NCI-H2107 (cell line): ENCODE measurements around the gene G6PC1.
"Not testable (repeated sequence)": the region's sequence is repeated elsewhere in the genome, so short reads cannot be mapped to it uniquely, and the experiment has no call there.

Source experiments
- DNase-seq: peaks from one replicate; lab custom pipeline; 2025; lab: John Stamatoyannopoulos, UW

The G6PC1 gene

DNA sequence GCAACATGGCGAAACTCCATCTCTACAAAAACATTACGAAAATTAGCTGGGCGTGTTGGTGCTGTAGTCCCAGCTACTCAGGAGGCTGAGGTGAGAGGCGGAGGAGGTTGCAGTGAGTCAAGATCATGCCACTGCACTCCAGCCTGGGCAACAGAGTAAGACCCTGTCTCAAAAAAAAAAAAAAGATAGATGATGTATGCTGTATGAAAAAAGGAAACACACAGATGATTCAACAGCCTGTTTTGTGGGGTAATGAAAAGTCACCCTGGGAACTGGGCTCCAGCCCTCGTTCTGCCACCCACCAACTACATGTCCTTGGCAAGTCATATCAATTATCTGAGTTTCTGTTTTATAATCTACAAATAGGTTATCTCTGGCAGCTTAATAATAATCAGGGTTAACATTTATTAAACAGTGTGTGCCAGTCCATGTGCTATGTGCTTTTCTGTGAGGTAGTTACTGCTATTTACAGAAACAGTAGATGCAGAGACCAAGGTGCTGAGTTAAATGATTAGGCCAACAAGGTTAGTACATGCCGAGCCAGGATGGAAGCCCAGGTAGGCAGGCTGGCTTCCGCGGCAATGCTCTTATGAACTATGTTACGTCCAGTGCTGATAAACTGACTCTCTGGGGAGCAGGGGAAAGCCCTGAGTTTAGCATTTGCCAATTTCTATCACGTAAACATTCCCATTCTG, 1.1 kb downstream of the G6PC1 start:
- DNase-seq, result no peak

DNA sequence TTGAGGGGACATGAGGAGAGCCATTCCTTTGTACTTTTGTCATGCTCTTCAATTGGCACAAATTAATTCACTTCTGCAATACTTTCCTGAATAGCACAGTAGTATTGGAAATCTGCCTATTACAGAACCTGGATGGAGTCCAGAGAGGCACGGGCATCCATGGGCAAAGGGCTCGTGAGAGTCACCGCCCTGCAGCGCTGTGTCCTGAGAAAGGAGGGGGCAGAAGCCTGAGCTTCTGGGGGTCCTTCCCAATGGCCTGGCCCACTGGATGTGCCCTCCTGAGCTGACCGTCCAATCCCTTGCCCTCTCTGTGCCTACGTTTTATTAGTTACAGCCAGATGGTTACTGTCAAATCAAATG, 3.5 kb downstream of the G6PC1 start:
- DNase-seq, result no peak

DNA sequence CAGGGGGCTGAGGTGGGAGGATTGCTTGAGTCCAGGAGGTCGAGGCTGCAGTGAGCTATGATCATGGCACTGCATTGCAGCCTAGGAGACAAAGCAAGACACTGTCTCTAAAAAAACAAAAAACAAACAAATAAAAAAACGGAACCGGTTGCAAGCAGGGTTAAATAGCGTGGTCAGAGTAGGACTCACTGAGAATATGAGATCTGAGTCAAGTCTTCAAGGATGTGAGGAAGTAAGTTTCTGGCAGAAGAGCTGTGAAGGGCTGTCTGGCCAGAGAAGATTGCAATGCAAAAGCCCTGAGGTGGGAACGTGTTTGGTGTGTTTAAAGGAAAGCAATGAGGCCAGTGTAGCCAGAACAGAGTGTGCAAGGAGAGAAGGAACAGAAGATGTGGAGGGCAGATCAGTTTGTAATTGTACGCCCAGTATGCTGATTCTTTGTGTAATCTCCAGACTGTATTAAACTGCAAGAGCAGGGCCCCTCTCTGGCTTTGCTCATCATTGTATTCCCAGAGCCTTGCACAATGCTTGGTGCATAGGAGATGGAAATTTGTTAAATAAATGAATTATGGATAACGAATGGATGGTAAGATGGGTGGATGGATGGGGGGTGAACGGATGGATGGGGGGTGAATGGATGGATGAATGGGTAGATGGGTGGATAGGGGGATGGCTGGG, 6.3 kb downstream of the G6PC1 start:
- no peak for DNase-seq

DNA sequence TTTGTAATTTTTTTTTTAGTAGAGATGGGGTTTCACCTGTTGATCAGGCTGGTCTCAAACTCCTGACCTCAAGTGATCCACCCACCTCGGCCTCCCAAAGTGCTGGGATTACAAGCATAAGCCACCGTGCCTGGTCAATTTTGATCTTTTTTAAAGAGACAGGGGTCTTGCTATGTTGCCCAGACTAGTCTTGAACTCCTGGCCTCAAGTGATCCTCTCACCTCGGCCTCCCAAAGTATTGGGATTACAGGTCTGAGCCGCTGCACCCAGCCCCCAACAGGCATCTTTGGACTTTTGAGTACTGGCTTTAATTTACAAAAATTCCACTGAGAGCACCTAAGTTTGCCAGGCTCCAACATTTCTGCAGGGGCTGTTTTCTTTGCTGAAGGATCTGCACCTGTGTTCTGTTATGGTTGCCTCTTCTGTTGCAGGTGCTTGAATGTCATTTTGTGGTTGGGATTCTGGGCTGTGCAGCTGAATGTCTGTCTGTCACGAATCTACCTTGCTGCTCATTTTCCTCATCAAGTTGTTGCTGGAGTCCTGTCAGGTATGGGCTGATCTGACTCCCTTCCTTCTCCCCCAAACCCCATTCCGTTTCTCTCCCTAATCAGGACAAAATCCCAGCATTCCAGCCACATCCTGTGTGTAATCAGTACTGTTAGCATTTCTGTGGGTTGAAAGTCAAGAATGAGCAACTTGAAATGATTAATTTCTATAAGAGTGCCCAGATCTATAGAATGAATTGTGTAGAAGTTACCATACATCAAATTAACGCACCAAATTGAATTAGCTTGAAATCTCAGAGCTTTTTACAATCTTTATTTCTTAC, 8.5 kb downstream of the G6PC1 start:
- no peak for DNase-seq

DNA sequence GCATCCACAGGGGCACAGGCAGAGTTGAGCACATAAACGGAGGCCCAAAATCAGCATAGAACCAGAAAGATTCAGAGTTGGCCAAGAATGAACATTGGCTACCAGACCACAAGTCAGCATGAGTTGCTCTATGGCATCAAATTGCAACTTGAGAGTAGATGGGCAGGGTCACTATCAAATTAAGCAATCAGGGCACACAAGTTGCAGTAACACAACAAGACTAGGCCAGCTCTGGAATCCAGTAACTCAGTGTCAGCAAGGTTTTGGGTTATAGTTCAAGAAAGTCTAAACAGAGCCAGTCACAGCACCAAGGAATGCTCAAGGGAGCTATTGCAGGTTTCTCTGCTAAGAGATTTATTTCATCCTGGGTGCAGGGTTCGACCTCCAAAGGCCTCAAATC, 12.9 kb downstream of the G6PC1 start:
- DNase-seq, result no peak

DNA sequence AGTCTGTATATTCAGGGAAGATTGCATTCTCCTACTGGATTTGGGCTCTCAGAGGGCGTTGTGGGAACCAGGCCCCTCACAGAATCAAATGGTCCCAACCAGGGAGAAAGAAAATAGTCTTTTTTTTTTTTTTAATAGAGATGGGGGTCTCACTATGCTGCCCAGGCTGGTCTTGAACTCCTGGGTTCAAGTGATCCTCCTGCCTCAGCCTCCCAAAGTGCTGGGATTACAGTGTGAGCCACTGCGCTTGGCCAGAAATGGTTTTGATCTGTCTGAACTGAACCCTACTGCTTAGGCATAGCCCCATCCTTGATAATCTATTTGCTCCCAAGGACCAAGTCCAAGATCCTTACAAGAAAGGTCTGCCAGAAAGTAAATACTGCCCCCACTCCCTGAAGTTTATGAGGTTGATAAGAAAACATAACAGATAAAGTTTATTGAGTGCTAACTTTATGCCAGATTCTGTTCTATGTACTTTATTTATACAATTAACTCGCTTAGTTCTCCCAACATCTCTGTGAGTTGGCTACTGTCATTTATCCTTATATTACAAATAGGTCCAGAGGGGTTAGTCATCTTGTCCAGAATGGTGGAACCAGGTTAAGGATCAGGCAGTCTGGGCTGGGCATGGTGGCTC, 13.5 kb downstream of the G6PC1 start:
- no peak for DNase-seq

DNA sequence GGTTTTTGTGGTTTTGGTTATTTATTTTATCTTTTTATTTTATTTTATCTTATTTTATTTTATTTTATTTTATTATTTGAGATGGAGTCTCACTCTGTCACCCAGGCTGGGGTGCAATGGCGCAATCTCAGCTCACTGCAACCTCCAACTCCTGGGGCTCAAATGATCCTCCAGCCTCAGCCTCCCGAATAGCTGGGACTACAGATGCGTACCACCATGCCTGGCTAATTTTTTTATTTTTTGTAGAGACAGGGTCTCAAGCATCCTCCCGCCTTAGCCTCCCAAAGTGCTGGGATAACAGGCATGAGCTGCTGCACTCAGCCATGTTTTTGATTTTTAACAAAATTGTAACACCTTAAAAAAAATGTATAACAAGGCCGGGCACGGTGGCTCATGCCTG, 14.7 kb downstream of the G6PC1 start:
- not testable (repeated sequence) for DNase-seq

DNA sequence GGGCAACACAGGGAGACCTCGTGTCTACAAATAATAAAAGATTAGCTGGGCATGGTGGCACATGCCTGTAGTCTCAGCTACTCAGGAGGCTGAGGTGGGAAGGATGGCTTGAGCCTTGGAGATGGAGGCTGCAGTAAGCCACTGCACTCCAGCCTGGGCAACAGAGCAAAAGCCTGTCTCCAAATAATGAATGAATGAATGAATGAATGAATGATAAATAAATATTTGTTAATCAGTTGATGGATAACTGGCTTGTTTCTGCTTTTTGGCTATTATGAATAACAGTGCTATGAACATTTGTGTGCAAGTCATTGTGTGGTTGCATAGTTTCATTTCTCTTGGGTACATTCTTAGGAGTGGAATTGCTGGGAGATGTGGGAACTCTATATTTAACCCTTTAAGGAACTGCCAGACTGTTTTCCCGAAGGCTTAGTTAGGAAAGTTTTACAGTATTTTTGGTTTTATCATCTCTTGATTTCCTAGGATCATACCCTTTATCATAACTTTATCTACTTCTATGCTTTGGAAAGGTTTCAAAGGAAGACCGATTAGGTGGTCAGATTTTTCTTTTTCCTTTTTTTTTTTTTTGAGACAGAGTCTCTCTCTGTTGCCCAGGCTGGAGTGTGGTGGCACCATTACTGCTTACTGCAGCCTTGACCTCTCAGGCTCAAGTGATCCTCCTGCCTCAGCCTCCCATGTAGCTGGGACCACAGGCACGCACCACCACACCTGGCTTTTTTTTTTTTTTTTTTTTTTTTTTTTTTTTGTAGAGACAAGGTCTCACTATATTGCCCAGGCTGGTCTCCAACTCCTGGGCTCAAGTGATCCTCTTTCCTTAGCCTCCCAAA, 16.0 kb downstream of the G6PC1 start:
- DNase-seq, result not testable (repeated sequence)

DNA sequence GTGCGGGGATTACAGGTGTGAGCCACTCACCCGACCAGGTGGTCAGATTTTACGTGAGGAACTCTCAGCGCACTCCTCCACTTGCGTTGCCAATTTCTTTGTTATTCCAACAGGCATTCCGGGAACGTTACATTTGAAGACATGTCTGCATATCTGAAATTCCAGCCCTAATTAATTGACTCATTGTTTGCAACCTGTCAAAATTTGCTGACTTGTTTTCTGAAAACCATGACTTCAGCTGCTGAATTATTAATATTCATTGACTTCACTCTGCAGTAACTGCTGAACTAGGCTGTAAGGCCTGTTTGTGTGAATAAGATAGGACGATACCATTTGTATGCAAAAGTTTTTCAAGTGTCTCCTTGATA, 16.6 kb downstream of the G6PC1 start:
- no peak for DNase-seq

DNA sequence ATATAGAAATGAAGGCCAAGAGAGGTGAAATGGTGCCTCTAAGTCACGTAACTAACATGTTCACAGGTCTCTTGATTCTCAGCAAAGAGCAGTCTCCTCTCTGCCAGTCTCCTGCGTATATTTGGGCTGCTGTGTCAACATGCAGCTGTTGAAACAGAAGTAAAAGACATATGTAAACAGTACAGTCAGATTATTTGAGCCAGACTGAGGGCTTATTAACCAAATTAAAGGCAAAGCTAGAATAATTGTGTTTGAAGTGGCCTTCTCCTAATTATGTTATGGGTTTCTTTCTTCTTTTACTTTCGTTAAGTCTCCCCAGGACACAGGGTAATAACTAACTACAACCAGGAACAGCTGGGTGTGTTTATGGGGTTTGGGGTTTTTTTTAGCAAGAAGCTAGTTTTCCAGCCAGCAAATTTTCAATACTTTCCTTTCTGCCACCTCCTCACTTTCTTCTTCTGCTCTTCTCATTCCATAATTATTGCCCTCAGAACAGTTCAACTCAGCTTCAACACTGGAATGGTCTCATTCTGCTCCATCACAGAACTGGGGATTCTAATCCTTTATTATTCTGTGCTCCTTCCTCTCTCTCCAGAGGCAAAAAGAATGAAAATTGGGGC, 18.4 kb downstream of the G6PC1 start:
- DNase-seq, result no peak

DNA sequence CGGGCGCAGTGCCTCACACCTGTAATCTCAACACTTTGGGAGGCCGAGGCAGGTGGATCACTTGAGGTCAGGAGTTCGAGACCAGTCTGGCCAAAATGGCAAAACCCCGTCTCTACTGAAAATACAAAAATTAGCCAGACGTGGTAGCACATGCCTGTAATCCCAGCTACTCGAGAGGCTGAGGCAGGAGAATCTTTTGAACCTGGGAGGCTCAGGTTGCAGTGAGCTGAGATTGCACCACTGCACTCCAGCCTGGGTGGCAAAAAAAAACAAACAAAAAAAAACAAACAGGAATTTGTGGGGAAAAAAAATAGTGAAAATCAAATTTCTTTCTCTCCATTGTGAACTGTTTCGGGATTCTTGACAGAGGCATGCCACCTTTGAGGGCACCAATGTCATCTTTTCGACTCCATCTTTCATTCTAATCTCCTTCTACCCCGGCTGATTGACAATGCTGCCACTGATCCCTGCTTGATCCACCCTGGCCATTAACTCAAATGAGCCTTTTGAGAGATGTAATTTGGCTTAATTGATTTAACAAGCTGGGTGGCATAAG, 19.0 kb downstream of the G6PC1 start:
- DNase-seq, result not testable (repeated sequence)

DNA sequence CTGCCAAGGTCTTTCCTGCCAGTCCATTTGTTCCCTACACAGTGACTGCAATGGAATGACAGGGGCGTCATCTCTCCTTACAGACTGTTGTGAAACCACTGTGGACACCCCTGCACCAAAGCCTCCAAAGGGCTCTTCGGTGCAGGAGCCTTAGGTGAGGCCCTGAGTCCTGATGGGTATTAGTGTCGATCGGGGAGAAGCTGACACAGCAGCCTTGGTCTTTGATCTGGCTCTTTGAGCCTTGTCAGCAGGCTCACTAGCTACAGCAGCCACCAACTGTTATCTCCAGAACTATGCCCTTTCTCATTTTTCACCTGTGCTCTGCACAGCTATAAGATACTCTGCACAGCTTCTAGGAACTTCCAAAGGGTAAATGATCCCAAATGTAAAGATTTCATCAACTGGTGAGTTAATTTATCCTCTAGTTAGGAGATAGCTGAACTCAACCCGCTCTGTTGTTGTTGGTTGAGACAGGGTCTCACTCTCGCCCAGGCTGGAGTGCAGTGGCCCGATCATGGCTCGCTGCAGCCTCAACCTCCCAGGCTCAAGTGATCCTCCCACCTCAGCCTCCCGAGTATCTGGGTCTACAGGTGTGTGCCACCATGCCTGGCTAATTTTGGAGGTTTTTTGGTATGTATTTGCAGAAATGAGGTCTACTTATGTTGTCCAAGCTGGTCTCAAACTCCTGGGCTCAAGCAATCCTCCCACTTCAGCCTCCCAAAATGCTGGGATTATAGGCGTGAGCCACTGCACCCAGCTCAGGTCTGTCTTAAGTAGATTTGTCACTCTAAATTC, 19.7 kb downstream of the G6PC1 start:
- DNase-seq, result no peak

DNA sequence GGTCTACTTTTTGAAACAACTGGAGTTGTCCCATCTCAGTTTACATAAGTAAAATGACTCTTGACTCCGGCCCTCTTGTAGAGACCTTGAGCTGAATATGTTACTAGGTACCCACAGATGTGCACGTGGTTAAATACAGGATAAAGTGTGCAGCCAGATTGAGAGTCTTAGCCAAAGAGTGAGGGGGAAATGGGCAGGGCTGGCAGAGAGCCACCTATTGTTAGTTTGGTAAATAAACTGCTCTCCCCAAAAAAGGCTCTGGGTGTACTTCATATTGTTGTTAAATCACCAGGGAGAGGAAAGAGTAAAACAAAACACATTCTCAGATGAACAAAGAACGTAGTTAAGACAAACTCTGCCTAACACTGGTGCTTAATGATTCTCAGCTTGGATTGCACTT, 20.3 kb downstream of the G6PC1 start:
- no peak for DNase-seq

DNA sequence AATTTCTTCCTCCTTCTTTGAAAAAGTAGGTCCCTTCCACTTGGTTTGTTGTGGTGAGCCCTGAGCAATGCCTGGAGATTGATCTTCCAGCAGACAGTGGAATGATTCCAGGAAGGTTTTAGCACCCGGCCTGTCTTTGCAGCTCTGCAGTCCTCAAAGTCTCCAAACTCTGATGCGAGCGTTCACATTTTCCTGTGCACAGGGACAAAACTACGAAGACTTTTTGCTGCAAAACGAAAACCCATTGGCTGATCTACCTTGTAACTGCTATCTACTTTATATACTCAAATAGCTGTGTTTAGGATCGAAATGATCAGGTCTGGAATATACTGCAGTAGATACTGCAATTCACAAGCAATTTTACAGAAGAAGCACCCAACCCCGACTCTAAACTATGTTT, 21.7 kb downstream of the G6PC1 start:
- no peak for DNase-seq

DNA sequence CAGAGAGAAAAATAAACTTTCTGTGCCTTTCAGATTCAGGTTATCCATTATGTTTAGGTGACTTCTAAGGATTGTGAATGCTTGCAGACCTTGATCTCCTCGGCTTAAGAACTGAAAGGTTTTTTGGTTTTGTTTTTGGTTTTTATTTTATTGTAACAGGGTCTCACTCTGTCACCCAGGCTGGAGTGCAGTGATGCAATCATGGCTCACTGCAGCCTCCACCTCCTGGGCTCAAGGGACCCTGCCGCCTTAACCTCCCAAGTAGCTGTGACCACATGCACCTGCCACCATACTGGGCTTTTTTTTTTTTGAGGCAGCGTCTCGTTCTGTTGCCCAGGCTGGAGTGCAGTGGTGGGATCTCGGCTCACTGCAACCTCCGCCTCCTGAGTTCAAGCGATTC, 22.9 kb downstream of the G6PC1 start:
- DNase-seq, result not testable (repeated sequence)

DNA sequence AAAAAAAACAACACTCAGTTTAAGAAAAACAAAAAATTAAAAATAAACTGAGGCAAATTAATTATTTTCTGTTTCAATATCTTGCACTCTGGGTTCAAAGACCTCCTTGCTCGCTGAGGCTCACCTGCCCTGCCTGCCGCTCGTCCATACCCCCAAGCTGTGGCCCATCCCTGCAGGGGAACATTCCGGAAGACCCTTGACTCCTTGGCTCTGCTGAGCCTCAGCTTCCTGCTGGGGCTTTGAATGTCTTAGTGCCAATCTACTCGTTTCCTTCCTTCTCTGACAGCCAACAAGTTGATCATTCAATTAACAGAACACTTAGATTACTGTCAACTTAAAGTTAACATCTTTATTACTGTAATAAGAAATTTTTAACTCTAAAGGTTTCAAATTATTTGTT, 24.3 kb downstream of the G6PC1 start:
- no peak for DNase-seq

DNA sequence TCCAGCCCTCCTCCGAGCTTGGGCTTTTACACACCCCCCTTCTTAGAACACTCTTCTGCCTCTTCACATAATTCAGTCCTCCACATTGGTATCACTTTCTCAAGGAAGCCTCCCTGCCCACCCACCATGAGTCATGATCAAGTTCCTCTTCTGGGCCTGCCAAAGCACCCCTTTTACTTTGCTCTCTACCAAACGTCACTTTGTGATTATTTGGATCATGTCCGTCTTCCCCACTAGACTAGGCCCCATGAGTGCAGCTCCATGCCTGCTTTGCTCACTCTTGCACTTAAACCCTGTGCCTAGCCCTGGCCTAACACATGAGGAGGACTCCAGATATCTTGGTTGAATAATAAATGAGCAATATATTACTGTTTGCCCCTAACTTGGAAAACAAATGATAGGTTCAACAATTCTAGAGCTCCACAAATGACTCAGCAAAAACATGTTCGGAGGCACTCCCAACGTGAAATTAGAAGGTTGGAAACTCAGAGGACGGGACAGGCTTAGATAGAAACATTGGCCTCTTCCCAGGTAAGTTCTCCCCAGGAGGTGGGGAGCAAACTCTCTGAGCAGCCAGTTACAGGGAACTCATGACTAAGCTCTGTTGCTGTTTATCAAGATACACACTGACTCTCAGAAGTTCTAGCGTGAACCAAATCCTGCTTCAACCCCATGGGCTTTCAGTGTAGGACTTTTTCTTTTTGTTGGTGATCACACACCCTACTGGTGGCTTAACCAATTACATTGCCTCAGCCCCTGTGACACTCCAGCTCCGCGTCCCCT, 28.3 kb downstream of the G6PC1 start:
- DNase-seq, result no peak

DNA sequence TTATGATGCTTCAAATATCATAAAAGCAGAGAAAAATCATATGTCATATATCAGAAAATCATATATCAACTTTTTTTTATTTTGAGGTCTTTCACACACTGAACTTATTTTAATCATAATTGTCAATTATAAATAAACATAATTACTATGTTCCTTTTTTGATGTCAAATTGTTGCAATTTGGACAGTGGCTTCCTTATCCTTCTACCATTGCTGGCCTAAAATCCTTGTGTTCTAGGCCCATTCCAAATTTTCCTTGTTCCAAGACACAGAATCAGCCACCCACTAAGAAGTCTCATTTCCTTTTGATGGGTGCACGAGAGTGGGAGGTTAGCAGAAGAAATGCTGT, 28.9 kb downstream of the G6PC1 start:
- no peak for DNase-seq
